Glomerular visceral epithelial cell (primary cell): ENCODE results near the gene TOP3B.

ENCODE experiments used
- DNase-seq: peaks from one replicate; pipeline ENCODE4 v3.0.0-alpha.2; 2016; ENCODE audit errors: extremely low spot score

The TOP3B gene

DNA sequence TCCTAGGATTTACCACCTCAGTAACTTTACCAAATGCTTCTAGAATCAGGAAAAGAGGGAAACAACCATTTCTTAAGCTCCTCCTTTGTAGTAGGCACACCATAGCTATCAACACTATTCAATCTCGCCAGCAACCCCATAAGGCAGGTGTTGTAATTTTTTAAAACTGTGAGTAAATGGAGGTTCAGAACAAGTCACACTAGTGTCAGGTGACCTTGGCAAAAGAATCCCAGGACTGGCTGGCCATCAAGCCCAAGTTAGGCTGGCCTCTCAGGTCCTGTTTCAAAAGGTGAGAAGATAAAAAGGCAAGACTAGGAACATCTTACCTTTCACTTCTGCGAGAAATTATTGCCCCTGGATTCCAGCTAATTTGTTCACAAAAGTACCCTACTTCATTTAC, 713 bp downstream of the TOP3B start:
- DNase-seq = no peak

DNA sequence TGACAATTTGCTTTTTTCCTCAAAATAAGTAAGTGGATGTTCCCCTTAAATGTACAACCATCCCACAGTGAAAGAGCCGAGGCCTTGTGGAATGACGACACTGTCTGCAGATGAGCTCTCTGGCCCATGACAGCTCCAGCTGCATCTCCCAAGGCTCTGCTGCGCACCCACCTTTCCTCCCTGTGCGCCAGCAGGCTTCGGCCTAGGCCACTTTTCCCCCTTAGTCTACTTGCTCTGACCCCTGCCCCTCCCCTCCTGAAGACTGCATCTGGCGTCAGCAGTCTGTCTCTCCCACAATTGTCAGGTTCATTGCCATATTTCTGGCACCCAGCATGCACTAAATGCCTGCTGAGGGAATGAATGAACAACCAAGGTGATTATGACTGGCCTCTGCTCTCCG, 2.0 kb downstream of the TOP3B start:
- no peak for DNase-seq

DNA sequence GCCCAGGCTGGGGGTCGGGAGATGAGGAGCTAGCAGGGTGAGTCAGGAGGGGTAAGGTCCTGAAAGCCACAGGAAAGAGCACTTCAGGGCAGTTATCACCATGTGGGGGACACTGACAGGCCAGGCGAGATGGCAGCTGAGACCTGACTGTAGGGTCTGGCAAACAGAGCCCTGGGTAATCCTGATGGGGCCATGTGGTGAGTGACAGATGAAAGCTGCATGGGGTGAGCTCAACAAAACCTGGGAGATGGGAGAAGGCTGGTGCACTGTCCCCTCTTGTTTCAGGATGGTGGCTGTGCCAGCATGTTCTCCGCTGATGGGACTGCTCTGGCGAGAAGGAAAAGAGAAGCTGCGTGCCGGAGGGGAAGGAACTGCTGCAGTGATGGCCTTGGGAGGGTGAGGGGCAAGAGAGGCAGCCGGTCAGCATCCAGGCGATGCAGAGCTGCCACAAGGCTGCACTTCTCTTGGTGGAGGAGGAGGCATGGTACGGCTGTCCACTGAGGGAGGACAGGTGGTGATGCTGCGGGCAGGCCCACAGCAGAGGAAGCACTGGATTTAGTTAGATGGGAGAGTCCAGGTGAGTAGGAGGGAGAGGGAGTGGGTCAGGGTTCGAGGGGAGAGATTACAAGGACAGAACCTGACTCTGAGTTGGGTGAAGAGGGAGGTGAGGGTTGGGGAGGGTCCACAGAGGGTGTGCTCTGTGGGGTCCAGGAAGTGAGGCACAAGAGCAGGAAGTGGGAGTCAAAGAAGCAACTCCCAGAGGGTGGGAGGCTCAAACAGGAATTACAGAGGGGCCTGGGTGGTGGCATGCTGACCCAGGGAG, 3.8 kb downstream of the TOP3B start:
- DNase-seq = no peak

DNA sequence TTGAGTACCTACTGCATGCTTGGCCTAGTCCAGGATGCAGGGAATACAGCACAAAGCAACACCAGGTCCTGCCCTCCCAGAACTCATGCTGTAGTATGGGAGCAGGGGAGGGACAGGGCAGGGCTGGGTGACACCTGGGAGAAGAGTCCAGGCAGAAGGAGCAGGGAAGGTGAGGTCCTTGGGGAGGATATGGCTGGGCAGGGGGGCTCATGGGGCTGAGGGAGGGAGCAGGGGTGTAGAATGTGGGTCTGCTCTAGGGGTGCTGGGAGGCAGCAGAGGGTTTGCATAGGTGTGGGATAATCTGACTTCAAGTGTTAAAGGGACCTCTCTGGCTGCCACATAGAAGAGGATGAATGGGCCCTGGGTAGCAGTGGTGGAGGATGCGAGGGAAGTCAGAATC, 4.8 kb downstream of the TOP3B start:
- DNase-seq = no peak

DNA sequence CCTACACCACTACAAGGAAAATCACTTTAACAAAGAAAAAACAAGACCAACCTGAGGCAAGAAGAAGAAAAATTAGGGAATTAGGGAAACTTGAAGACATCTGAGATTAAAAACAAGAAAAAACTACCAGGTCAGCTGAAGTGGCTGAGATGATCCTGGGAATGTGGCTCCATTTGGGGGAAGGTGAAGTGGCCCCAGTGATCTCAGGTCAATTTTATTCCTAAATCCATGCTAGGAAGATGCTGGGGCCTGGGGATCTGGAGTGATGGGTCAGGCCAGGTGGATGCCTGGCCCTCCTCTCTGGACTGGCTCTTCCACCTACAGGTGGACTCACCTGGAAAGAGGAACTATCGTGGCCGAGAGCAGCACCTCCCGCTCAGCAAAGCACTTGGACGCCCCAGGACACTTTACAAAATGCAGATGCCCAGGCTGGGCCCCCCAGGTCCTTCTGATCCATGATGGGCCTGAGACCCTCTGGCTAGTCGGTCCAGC, 6.7 kb downstream of the TOP3B start:
- no peak for DNase-seq

DNA sequence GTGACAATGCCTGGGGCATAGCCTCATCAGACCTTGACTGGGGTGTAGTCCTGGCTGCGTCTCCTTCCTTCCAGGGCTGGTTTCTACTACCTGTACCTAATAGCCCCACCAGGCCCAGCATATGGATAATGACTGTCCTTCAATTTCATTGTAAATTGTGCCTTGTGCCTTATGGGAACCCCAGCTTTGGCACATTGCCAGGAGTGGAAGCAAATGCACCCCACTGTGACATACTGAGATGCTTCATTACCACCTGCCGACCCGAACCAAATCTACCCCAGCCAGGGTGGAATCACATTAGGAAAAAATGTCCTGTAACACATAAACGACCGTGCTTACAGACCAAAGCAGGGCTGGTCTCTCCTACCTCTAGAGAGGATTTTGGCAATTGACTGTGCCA, 7.3 kb downstream of the TOP3B start:
- DNase-seq = no peak

DNA sequence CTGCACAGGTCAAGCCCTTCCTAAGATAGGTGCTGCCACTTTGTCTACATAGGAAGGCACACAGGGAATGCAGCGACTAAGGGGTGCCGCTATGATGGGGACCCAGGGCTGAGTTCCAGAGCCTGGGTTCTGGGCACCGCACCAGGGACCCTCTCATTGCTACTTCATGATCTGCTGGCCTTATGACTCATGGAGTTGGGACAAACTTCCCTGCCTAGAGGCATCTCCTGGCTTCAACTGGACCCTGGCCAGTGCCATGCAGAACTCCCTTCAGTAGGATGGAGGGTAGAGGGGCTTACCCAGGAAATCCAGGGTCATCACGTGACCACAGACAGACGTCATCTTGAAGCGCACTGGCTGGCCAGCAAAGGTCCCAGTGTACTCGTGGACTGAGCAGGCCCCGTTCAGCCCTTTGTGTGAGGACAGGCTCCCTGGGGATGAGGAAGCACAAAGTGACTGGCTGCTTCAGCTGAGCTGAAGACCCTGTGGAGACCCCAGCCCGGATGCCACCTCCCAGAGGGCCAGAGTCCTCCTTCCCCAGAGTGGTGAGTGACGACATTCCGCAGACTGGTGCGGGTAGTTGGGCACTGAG, 8.4 kb downstream of the TOP3B start:
- DNase-seq = no peak

DNA sequence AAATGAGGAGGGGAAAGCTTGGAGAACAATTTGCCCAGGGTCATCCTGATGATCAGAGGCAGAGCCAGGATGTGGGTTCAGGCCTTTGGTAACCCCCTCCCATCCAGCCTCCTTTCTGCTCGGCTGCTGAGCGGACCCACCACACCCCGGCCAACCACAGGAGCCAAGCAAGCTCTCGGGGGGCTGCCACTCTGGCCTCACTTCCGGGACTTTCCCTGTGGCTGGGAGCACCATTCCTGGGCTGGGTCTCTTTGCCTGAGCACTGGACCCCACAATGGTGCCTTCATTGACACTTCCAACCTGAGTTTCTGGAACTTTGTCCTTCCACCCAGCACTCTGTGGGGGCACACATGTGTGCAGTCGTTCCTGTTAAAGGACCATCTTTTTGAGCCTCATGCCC, 9.8 kb downstream of the TOP3B start:
- no peak for DNase-seq

DNA sequence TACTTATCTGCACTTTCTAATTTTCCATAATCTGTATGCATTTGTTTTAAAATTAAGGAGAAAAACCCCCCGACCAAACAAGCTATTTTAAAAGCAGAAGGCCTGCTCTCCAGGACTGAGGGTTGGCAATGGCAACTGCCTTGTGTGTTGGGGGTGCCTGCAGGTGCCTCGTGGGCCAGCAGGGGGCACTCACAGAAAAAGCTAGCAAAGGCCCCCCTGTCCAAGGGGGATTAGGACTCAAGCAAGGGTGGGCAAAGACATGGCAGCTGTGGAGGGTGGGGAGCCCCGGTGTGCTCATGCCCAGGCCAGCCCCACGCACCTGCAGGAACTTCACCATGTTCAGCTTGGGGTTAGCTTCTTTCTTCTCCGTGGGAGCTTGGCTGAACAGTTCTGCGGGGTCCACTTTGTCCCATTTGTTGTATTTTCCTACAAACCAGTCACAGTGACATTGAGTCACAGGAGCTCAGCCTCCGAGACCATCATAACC, 10.3 kb downstream of the TOP3B start:
- DNase-seq = peak; percentile 24

DNA sequence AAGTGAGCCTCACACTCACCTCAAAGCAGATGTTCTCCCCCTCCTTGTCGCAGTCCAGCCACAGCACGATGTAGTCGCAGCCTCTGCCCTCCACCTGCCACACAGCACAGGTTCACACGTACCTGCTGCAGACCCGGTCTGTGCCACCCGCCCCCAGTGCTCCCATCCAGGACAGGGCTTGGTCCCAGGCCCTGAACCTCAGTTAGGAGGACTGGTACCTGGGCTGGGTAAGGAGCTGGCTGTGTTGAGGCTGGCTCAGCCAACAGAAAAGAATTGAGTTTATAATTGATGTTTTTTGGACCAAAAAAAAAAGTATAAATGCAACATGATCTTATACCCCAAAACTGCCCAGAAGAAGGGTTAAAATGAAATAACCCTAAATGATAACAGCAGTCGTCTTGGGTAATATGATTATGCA, 10.7 kb downstream of the TOP3B start:
- DNase-seq = no peak

DNA sequence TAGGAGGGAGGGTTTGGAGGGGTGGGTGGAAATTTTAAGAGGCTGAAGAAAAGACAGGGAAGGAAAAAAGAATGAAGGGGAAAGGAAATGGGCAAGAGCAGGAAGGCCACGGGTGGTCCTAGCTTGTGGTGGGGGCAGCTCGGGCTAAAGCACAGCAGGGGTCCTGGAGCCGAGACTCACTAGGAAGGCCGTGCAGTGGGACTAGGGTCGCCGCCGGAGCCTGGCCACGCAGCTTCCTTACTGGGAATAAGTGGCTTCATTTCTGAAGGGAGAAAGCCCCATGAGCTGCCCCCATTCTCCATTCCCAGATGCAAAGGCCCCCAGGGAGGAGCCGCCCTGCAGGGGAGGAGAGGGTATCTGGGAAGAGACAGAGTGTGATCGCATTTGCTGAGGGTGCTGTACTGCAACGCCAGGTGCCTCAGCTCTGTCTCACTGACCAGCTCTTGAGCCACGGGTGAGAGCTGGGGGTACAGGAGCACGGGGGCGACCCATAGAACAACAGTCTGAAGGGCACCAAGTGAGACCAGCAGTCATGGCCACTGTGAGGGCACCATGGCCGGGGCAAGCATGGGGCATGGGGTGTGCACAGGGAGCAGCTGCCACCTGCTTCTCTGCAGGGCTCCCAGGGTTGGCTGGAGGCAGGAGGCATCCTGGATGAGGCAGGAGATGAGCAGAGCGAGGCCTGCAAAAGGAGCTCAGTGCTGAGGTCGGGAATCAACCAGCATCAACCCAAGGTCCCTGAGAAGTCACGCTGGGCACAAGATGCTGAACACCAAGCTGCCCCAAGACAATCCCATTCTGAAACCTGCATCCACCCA, 11.6 kb downstream of the TOP3B start:
- no peak for DNase-seq

DNA sequence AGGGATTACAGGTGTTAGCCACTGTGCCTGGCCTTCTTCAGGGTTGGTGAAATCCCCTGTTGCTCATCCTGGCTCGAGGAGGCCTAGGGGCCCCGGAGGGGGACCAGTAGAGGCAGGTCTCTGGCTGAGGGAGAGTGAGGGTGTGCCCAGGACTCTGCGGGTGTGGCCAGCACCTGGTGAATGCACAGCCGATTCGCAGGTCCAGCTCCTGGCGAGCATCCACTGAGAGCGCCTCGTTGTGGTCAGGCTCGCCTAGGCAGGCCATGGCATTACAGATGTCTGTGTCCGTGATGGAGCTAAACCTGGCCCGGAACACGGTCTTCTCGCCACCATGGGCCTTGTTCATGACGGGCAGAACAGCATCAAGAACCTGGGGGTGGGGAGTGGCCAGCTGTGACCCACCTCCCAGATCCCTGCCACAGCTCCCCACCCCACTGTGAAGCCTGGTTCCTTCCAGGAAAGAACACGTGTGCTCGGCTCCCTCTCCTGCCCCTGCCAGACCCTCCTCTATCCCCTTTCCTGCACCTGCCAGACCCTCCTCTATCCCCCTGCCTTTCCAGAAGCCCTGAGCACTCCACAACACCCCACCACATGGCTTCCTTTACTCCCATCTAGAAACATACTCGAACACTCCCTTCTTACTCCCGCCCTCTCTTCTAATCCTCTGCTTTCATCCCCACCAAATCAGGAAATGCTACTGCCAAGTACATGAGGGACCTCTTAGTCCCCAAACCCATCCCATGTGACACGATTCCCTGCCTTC, 12.4 kb downstream of the TOP3B start:
- DNase-seq = no peak

DNA sequence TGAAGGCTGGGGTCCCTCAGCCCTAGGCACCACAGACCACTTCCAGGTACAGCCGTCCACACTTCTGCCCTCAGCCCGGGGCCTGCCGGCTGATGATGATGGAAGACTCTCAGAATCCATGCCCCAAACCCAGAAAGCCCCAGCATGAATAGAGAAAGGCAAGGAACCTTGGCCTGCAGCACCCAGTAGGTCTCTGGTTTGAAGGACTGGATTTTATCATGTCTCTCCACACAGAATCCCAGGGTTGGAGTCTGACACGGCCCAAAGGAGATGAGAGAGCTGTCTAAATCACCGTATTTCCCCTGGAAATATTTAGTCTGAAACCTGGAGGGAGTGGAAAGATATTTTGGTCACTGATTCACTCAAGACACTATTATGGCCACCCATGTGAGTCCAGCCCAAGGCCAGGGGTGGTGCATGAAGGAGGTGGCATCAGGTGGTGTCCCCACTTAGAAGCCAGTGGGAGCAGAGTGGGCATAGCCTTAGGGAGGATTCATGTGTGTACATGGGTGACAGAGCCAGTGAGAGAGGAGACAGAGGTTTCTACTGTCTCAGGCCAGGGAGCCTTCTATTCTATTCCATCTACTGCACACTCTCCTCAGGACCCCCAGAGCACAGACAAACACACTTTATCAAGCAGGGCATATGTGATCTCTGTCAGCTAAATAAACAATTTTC, 14.0 kb downstream of the TOP3B start:
- no peak for DNase-seq

DNA sequence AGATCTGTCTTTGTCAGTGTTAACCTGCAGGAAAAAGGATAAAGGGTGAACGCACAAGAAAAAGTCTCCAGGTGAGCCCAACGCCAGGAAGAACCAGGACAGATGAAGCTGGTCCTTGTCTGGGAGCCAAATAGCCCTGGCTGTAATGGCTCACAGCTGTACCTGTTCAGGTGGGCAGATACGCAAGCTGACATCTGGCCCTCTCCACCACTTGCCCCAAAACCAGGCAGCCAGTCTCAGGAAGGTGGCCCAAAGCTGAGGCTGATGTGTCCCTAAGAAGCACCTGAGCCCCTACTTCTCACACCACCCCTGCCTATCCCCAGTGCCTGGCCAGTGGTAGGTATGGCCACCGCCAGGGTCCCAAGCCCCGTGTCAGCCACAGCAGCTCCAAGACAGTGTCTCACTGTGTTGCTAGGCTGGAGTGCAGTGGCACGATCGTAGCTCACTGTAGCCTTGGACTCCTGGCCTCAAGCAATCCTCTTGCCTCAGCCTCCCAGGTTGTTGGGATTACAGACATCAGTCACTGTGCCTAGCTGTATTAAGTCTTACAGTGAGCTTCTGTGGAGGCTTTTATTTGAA, 14.8 kb downstream of the TOP3B start:
- DNase-seq = no peak

DNA sequence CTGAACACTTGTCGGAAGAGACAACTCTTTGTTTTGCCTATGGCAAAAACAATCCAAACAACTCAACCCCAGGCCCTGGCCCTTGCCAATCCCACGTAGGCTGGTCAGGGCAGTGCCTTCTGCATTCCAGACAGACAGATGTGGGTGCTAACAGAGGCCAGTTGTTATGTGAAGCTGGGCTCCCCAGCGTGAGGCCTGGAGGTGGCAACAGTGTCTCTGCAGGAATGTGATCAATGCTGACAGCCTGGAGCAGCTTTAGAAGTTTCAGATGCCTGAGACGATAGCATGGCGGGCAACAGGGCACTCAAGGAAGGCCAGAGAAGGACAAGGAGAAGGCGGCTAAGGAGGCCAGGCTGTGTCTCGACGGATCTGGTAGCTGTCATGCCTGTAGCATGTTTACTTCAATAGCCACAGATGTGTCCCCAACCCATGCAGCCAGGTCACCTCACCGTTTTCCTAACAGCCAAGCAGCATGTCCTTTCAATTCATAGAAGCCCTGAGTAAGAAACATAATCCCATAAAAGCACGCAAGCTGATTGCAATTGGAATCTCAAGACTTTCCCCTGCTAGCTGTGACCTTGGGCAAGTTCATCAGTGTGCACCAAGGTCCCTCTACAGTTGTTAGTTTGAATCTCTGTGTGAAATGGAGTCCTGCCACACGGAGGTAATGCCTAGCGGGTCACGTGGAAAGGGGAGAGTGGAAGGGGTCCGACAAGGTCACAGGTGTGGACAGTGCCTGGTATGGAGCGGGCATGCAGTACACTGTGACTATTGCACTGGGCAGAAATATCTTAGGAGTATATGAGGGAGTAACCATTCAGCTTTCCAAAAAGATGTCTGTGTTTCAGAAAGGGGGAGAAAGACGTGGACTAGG, 15.7 kb downstream of the TOP3B start:
- DNase-seq = no peak

DNA sequence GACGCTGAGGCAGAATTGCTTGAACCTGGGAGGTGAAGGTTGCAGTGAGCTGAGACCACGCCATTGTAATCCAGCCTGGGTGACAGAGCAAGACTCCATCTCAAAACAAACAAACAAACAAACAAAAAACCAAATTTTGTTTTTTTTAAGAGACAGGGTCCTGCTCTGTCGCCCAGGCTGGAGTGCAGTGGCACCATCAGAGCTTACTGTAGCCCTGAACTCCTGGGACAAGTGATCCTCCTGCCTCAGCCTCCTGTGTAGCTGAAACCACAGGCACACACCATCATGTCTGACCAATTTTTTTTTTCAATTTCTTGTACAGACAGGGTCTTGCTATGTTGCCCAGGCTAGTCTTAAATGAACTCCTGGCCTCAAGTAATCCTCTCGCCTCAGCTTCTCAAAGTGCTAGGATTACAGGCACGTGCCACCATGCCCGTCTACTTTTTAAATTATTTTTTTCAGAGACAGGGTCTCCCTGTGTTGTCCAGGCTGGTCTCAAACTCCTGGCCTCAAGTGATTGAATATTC, 16.8 kb downstream of the TOP3B start:
- no peak for DNase-seq

DNA sequence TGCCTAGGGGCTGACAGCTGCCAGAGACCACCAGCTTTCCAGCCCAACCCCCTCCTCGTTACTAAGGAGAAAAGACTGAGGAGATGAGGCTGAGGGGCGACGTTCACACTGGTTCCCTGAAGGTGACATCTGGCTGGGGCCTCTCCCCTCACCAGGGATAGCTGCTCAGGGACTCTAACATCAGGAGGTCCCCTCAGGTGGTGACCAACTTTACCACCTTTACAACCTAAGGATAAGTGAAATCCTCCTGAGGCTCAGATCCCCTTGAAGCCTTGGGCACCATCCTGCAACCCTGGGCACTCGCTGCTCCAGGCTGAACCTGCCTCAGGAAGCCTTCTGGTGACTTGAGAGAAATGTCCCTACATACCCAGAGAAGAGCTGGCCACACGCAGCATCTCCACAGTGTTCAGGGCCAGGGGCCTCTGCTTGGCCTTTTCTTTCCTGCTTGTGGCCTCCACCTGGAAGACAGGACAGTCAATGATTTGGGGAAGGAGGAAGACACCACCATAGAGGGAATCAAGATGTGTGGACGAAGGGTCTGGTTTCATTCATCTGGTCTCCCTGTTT, 17.6 kb downstream of the TOP3B start:
- DNase-seq = no peak

DNA sequence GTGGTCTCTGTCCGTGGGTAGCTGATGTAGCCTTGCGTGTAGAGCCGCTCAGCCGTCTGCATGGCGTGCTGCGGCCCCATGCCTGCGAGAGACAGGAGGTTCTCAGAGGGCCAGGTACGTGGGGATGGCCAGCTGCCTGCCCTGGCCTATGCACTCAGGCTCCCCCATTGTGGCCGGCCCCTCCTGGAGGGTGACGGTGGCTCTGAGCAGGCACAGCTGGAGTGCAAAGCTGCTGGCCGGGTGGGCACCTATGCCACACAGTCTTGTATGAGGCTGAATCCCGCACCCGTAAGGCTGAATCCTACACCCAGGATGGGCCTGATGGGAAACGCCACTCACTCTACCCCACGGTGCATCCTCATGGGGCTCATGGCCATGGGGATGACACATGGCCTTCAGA, 18.4 kb downstream of the TOP3B start:
- no peak for DNase-seq

DNA sequence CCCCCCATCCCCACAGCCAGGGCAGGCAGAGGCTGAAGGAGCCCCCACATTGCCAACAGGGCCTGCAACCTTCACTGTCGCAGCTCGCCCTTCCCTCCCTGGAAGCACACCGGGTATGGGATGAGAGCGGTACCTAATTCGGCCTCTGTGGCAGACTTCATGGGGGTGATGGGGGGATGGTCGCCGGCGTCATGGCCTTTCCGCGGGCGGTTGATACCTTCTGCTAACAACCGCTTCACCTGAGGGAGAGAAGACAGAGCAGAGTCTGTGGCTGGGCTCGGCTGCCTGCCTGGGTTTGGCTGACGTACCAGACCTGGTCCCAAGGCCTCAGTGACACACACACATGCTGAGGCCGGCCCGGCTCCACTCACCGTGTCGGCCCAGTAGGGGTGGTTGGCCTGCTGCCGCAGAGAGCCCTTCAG, 18.8 kb downstream of the TOP3B start:
- DNase-seq = no peak
